IPS DF 4.7 (cell line): ENCODE results near the gene RDM1.

ENCODE experiments used
- DNase-seq: peaks from one replicate; pipeline ENCODE4 v3.0.0-alpha.2; 2013; ENCODE audit warnings: low spot score; ENCODE audit errors: extremely low read depth

Gene RDM1

GRCh38 chr17:35875072-35875799 is 55.3 kb downstream of the RDM1 start:
- no peak for DNase-seq

GRCh38 chr17:35872196-35872980 is 58.2 kb downstream of the RDM1 start:
- DNase-seq = no peak

GRCh38 chr17:35870906-35871819 is 59.4 kb downstream of the RDM1 start:
- DNase-seq = no peak

- no peak for DNase-seq
Measured at GRCh38 chr17:35868737-35869136, 61.8 kb downstream of the RDM1 start, which contains the start of gene HEATR9. Gene HEATR9 (minus strand): TSS chr17:35868891. CDS start chr17:35868742, 149 bp downstream.
